Osteocyte (in vitro differentiated cells): ENCODE data around the gene RIT2. TPM values are rescaled to one million over a fixed set of nuclear protein-coding genes. Genes with fewer than 3 reads are reported as not detected.

ENCODE experiments used
- DNase-seq: peaks from one replicate; pipeline ENCODE4 v3.0.0; 2021; ENCODE audit warnings: mixed read lengths; ENCODE audit not compliant: unreplicated experiment; ENCODE audit errors: extremely low spot score
- H3K27ac Mint-ChIP-seq: one replicate; pipeline ENCODE4 v1.8.0; 2021; ENCODE audit warnings: mild to moderate bottlenecking, mixed read lengths; ENCODE audit not compliant: unreplicated experiment
- H3K27me3 Mint-ChIP-seq: one replicate; pipeline ENCODE4 v1.8.0; 2021; ENCODE audit warnings: mixed read lengths; ENCODE audit not compliant: unreplicated experiment
- H3K36me3 Mint-ChIP-seq: one replicate; pipeline ENCODE4 v1.8.0; 2021; ENCODE audit warnings: mixed read lengths; ENCODE audit not compliant: unreplicated experiment
- H3K4me1 Mint-ChIP-seq: one replicate; pipeline ENCODE4 v1.8.0; 2021; ENCODE audit warnings: mixed read lengths; ENCODE audit not compliant: unreplicated experiment
- H3K4me3 Mint-ChIP-seq: one replicate; pipeline ENCODE4 v1.8.0; 2021; ENCODE audit warnings: mild to moderate bottlenecking, moderate library complexity, mixed read lengths; ENCODE audit not compliant: unreplicated experiment
- H3K9me3 Mint-ChIP-seq: one replicate; pipeline ENCODE4 v1.8.0; 2021; ENCODE audit warnings: mixed read lengths; ENCODE audit not compliant: unreplicated experiment
- total RNA-seq: library from RNA; stranded (reverse); gene quantifications from 2 replicates; pipeline ENCODE4 v1.2.1, GENCODE V29; 2021
- TF ChIP-seq, protein P1 (sequence below): fragments of 200-600 bp; sonication (generic); IDR thresholded peaks from 2 replicates; pipeline ENCODE4 v1.5.0; 2021; ENCODE audit warnings: antibody characterized with exemption, mild to moderate bottlenecking, moderate library complexity

RIT2 gene
- total RNA-seq, 1 donor from 2014 or later = not detected

GRCh38 chr18:42861271-42861670, 254.2 kb downstream of the RIT2 start:
- no peak overlapping the region for H3K4me3 Mint-ChIP-seq
- TF ChIP-seq, protein P1, sequence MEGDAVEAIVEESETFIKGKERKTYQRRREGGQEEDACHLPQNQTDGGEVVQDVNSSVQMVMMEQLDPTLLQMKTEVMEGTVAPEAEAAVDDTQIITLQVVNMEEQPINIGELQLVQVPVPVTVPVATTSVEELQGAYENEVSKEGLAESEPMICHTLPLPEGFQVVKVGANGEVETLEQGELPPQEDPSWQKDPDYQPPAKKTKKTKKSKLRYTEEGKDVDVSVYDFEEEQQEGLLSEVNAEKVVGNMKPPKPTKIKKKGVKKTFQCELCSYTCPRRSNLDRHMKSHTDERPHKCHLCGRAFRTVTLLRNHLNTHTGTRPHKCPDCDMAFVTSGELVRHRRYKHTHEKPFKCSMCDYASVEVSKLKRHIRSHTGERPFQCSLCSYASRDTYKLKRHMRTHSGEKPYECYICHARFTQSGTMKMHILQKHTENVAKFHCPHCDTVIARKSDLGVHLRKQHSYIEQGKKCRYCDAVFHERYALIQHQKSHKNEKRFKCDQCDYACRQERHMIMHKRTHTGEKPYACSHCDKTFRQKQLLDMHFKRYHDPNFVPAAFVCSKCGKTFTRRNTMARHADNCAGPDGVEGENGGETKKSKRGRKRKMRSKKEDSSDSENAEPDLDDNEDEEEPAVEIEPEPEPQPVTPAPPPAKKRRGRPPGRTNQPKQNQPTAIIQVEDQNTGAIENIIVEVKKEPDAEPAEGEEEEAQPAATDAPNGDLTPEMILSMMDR = no peak
- no peak overlapping the region for H3K27ac Mint-ChIP-seq
- no peaks in the 10 kb centered on the region for H3K27me3 Mint-ChIP-seq
- no peaks in the 10 kb centered on the region for H3K36me3 Mint-ChIP-seq
- H3K9me3 Mint-ChIP-seq = no peaks in the 10 kb centered on the region
- no peaks in the 10 kb centered on the region for H3K4me1 Mint-ChIP-seq
- no peak for DNase-seq

- H3K4me1 Mint-ChIP-seq = no peaks in the 10 kb centered on the region
- no peaks in the 10 kb centered on the region for H3K36me3 Mint-ChIP-seq
- no peak for DNase-seq
- H3K4me3 Mint-ChIP-seq = no peak overlapping the region
- H3K9me3 Mint-ChIP-seq = no peaks in the 10 kb centered on the region
- no peak overlapping the region for H3K27ac Mint-ChIP-seq
- no peaks in the 10 kb centered on the region for H3K27me3 Mint-ChIP-seq
- TF ChIP-seq, protein P1 = no peak
Measured at GRCh38 chr18:42860548-42860947, 254.9 kb downstream of the RIT2 start.

- TF ChIP-seq, protein P1 = no peak
- Mint-ChIP-seq H3K9me3 (no peaks in the 10 kb centered on the region), H3K27me3 (no peaks in the 10 kb centered on the region), H3K27ac (no peak overlapping the region), H3K4me1 (no peaks in the 10 kb centered on the region), H3K36me3 (no peaks in the 10 kb centered on the region), H3K4me3 (no peak overlapping the region)
- DNase-seq = no peak
Measured at GRCh38 chr18:42860011-42860410, 255.5 kb downstream of the RIT2 start.

- Mint-ChIP-seq H3K9me3 (no peaks in the 10 kb centered on the region), H3K4me3 (no peak overlapping the region), H3K27ac (no peak overlapping the region), H3K4me1 (no peaks in the 10 kb centered on the region), H3K36me3 (no peaks in the 10 kb centered on the region), H3K27me3 (no peaks in the 10 kb centered on the region)
- no peak for DNase-seq
- TF ChIP-seq, protein P1 = no peak
Measured at GRCh38 chr18:42854558-42854957, 260.9 kb downstream of the RIT2 start.

- Mint-ChIP-seq H3K4me3 (no peak overlapping the region), H3K27ac (no peak overlapping the region), H3K36me3 (no peaks in the 10 kb centered on the region), H3K4me1 (no peaks in the 10 kb centered on the region), H3K9me3 (no peaks in the 10 kb centered on the region), H3K27me3 (no peaks in the 10 kb centered on the region)
- no peak for DNase-seq
- TF ChIP-seq, protein P1 = no peak
Measured at GRCh38 chr18:42850174-42851083, 265.1 kb downstream of the RIT2 start.
